HepG2 (cell line): ENCODE results near the gene GRK4. TPM values are rescaled to one million over a fixed set of nuclear protein-coding genes. Genes with fewer than 3 reads are reported as not detected.
A peak's percentile ranks its signal among the peaks of the same experiment; 100 is the strongest.

Source experiments
- ARID2 ChIP-seq: sonication (generic); formaldehyde crosslinking; IDR thresholded peaks from 2 replicates; pipeline ENCODE4 v1.8.1; 2022; ENCODE audit warnings: mild to moderate bottlenecking, missing genetic modification reagents, borderline replicate concordance
- FOXA3 ChIP-seq: IDR thresholded peaks from 2 replicates; pipeline ENCODE4 v1.6.1; 2016; ENCODE audit warnings: missing genetic modification reagents, missing compliant biosample characterization
- IRF2 ChIP-seq: IDR thresholded peaks from 2 replicates; pipeline ENCODE4 v1.6.1; 2018; ENCODE audit warnings: missing genetic modification reagents, missing compliant biosample characterization
- JUN ChIP-seq: sonication (generic); formaldehyde crosslinking; IDR thresholded peaks from 2 replicates; pipeline ENCODE4 v1.4.0; 2020; ENCODE audit warnings: mild to moderate bottlenecking, missing genetic modification reagents
- MTF1 ChIP-seq: sonication (generic); formaldehyde crosslinking; IDR thresholded peaks from 2 replicates; pipeline ENCODE4 v1.5.0; 2020; ENCODE audit warnings: missing genetic modification reagents
- MXD3 ChIP-seq: IDR thresholded peaks from 2 replicates; pipeline ENCODE4 v1.6.1; 2016; ENCODE audit warnings: mild to moderate bottlenecking, missing biosample characterization, missing genetic modification reagents
- POGZ ChIP-seq: sonication (generic); formaldehyde crosslinking; IDR thresholded peaks from 2 replicates; pipeline ENCODE4 v1.4.0; 2020; ENCODE audit warnings: mild to moderate bottlenecking, missing genetic modification reagents
- REST ChIP-seq, 2 experiments: IDR thresholded peaks; 2 replicates each; pipeline ENCODE4 v1.6.1; 2011 to 2012; ENCODE audit warnings: low read length in 2 of 2, borderline replicate concordance in 1 of 2, low read depth in 1 of 2, mild to moderate bottlenecking in 1 of 2, moderate library complexity in 1 of 2
- SNAI1 ChIP-seq: sonication (generic); formaldehyde crosslinking; IDR thresholded peaks from 2 replicates; pipeline ENCODE4 v1.5.0; 2020; ENCODE audit warnings: mild to moderate bottlenecking, missing genetic modification reagents, borderline replicate concordance
- SP5 ChIP-seq: IDR thresholded peaks from 2 replicates; pipeline ENCODE4 v1.6.1; 2016; ENCODE audit warnings: low read depth, borderline replicate concordance
- STAT6 ChIP-seq: sonication (generic); formaldehyde crosslinking; IDR thresholded peaks from 2 replicates; pipeline ENCODE4 v1.4.0; 2020; ENCODE audit warnings: missing genetic modification reagents, mild to moderate bottlenecking, borderline replicate concordance
- ZBTB39 ChIP-seq: sonication (generic); formaldehyde crosslinking; IDR thresholded peaks from 2 replicates; pipeline ENCODE4 v1.5.0; 2020; ENCODE audit warnings: missing genetic modification reagents
- ZNF552 ChIP-seq: sonication (generic); formaldehyde crosslinking; IDR thresholded peaks from 2 replicates; pipeline ENCODE4 v1.9.0; 2022; ENCODE audit warnings: missing genetic modification reagents, mild to moderate bottlenecking, borderline replicate concordance
- ZNF589 ChIP-seq: sonication (generic); formaldehyde crosslinking; conservative IDR thresholded peaks from 2 replicates; pipeline ENCODE4 v1.8.0; 2022; ENCODE audit warnings: mild to moderate bottlenecking, moderate library complexity, missing genetic modification reagents
- ZNF644 ChIP-seq: IDR thresholded peaks from 2 replicates; pipeline ENCODE4 v1.6.1; 2016; ENCODE audit warnings: low read depth
- ZNF704 ChIP-seq: sonication (generic); formaldehyde crosslinking; IDR thresholded peaks from 2 replicates; pipeline ENCODE4 v1.8.1; 2023; ENCODE audit warnings: mild to moderate bottlenecking, inconsistent platforms, moderate library complexity, missing genetic modification reagents, borderline replicate concordance
- ZNF768 ChIP-seq: sonication (generic); formaldehyde crosslinking; IDR thresholded peaks from 2 replicates; pipeline ENCODE4 v1.4.0; 2020; ENCODE audit warnings: missing genetic modification reagents
- ZNF839 ChIP-seq: sonication (generic); formaldehyde crosslinking; IDR thresholded peaks from 2 replicates; pipeline ENCODE4 v1.4.0; 2020; ENCODE audit warnings: missing genetic modification reagents, mild to moderate bottlenecking, borderline replicate concordance
- polyA plus RNA-seq, 8 experiments: library from polyadenylated mRNA; depleted of rRNA in 3 of 8; stranded (reverse) in 7 of 8; unstranded in 1 of 8; fragments of >200 nt; fragmentation: Illumina TruSeq in 4 of 8; extraction: Trizol in 4 of 8; gene quantifications; 2 replicates each; pipeline versions ENCODE4 v1.2.1 to v1.2.3, GENCODE V29; 2011 to 2016; ENCODE audit warnings: low read depth in 4 of 8, missing spikeins in 1 of 8, mixed read lengths in 1 of 8; ENCODE audit not compliant: insufficient read depth in 1 of 8
- total RNA-seq, 5 experiments: library from RNA; depleted of rRNA; stranded (reverse); fragments of >200 nt; fragmentation: Illumina TruSeq; extraction: Trizol; gene quantifications; 2 replicates each; pipeline ENCODE4 v1.2.3, GENCODE V29; 2016; ENCODE audit warnings: low read depth in 1 of 5

The GRK4 gene
- total and polyA plus RNA-seq, 2 of the 13 experiments (the other 11 are each of a cell fraction or from before 2014, with no cell fraction given): 1.8 to 2.0 TPM

GRCh38 chr4:3073158-3074077 is 110.0 kb downstream of the GRK4 start (continued):
- no peak for TF ChIP-seq ZNF704 (CRISPR knock-in tag)
- TF ChIP-seq ARID2 (CRISPR knock-in tag): no peak
- TF ChIP-seq FOXA3 (CRISPR knock-in tag): no peak
- peak; percentile 52; the same call in 1 of the 2 replicates for TF ChIP-seq POGZ
- no peak for TF ChIP-seq MTF1 (CRISPR knock-in tag)
- TF ChIP-seq ZNF839 (CRISPR knock-in tag): no peak
- no peak for TF ChIP-seq MXD3
- peak; percentile 82; the same call in 1 of the 2 replicates for TF ChIP-seq SNAI1 (CRISPR knock-in tag)
- TF ChIP-seq REST (IDR thresholded peaks at IDR 0.05; ENCODE audit: borderline replicate concordance in 1 of 2, low read depth in 1 of 2, low read length in 2 of 2): no peak
- no peak for TF ChIP-seq ZNF644
- TF ChIP-seq ZBTB39 (CRISPR knock-in tag): peak; percentile 55; the same call in 1 of the 2 replicates
- peak; percentile 60; the same call in 1 of the 2 replicates for TF ChIP-seq ZNF589
- TF ChIP-seq JUN (CRISPR knock-in tag): no peak
- no peak for TF ChIP-seq STAT6 (CRISPR knock-in tag)
- TF ChIP-seq IRF2 (CRISPR knock-in tag): no peak
- peak; percentile 18; the same call in 1 of the 2 replicates for TF ChIP-seq ZNF768 (CRISPR knock-in tag)
- TF ChIP-seq SP5 (CRISPR knock-in tag): peak; percentile 74
- no peak for TF ChIP-seq ZNF552 (CRISPR knock-in tag)
